GM23338 (cell line): ENCODE measurements around the gene CELA2B. TPM values are rescaled to one million over a fixed set of nuclear protein-coding genes. Genes with fewer than 3 reads are reported as not detected.

ENCODE experiments used
- ATAC-seq: fragments of 200-7000 bp; cut with Tn5 transposase; 3 replicates; pipeline ENCODE4 v1.9.1; 2020
- DNase-seq: peaks from one replicate; pipeline ENCODE4 v3.0.0-alpha.2; 2015; ENCODE audit warnings: low spot score
- H2AFZ ChIP-seq: fragments of 200-600 bp; sonication (generic); 2 replicates; pipeline ENCODE4 v1.8.0; 2016; ENCODE audit warnings: antibody characterized with exemption, mild to moderate bottlenecking, moderate library complexity
- H3F3A ChIP-seq: fragments of 200-600 bp; sonication (generic); replicated peaks from 2 replicates; pipeline ENCODE4 v1.8.0; 2017; ENCODE audit warnings: antibody characterized with exemption, mixed run types, low read depth
- H3K27ac ChIP-seq: fragments of 200-600 bp; sonication (generic); 2 replicates; pipeline ENCODE4 v1.6.1; 2016; ENCODE audit warnings: low read depth
- H3K27me3 ChIP-seq: fragments of 200-600 bp; sonication (generic); 2 replicates; pipeline ENCODE4 v1.8.0; 2016; ENCODE audit warnings: mild to moderate bottlenecking, mixed run types, moderate library complexity; ENCODE audit not compliant: insufficient read depth
- H3K36me3 ChIP-seq: fragments of 200-600 bp; sonication (generic); 2 replicates; pipeline ENCODE4 v1.8.0; 2016; ENCODE audit warnings: mild to moderate bottlenecking; ENCODE audit not compliant: insufficient read depth
- H3K4me1 ChIP-seq: fragments of 200-600 bp; sonication (generic); 2 replicates; pipeline ENCODE4 v1.8.0; 2016; ENCODE audit warnings: mild to moderate bottlenecking, moderate library complexity; ENCODE audit not compliant: insufficient read depth
- H3K4me2 ChIP-seq: fragments of 200-600 bp; sonication (generic); 2 replicates; pipeline ENCODE4 v1.7.1; 2017; ENCODE audit warnings: mixed run types
- H3K4me3 ChIP-seq: fragments of 200-600 bp; sonication (generic); 2 replicates; pipeline ENCODE4 v1.6.1; 2016; ENCODE audit warnings: mixed run types
- H3K79me2 ChIP-seq: fragments of 200-600 bp; sonication (generic); replicated peaks from 2 replicates; pipeline ENCODE4 v1.8.0; 2017; ENCODE audit warnings: mild to moderate bottlenecking; ENCODE audit not compliant: insufficient read depth
- H3K9me2 ChIP-seq: fragments of 200-600 bp; sonication (generic); 2 replicates; pipeline ENCODE4 v1.8.0; 2017; ENCODE audit not compliant: insufficient read depth
- H4K20me1 ChIP-seq: fragments of 200-600 bp; sonication (generic); replicated peaks from 2 replicates; pipeline ENCODE4 v1.8.0; 2017; ENCODE audit warnings: mild to moderate bottlenecking; ENCODE audit not compliant: insufficient read depth
- H3K27ac Mint-ChIP-seq: 2 replicates; pipeline ENCODE4 v1.8.0; 2020; ENCODE audit warnings: inconsistent platforms, mild to moderate bottlenecking, moderate library complexity, mixed read lengths
- H3K27me3 Mint-ChIP-seq: 3 replicates; pipeline ENCODE4 v1.8.0; 2022; ENCODE audit warnings: low read depth, mild to moderate bottlenecking, moderate library complexity, mixed read lengths, inconsistent platforms; ENCODE audit not compliant: insufficient read depth, poor library complexity
- H3K36me3 Mint-ChIP-seq: 3 replicates; pipeline ENCODE4 v1.8.0; 2021; ENCODE audit warnings: low read depth, mild to moderate bottlenecking, inconsistent platforms, moderate library complexity, mixed read lengths
- H3K4me1 Mint-ChIP-seq: 3 replicates; pipeline ENCODE4 v1.8.0; 2020; ENCODE audit warnings: mild to moderate bottlenecking, inconsistent platforms, mixed read lengths
- H3K4me3 Mint-ChIP-seq: 3 replicates; pipeline ENCODE4 v1.8.0; 2021; ENCODE audit warnings: moderate library complexity, mild to moderate bottlenecking, inconsistent platforms, mixed read lengths
- H3K9me3 Mint-ChIP-seq: 3 replicates; pipeline ENCODE4 v1.8.0; 2020; ENCODE audit warnings: moderate library complexity, mild to moderate bottlenecking, inconsistent platforms, mixed read lengths
- EZH2 ChIP-seq: fragments of 200-600 bp; sonication (generic); IDR thresholded peaks from one replicate; pipeline ENCODE4 v1.8.0; 2017; ENCODE audit warnings: antibody characterized with exemption, mild to moderate bottlenecking, low read depth; ENCODE audit not compliant: unreplicated experiment
- EZH2phosphoT487 ChIP-seq: fragments of 200-600 bp; sonication (generic); IDR thresholded peaks from one replicate; pipeline ENCODE4 v1.8.1; 2018; ENCODE audit warnings: antibody characterized with exemption; ENCODE audit not compliant: unreplicated experiment
- POLR2AphosphoS5 ChIP-seq: IDR thresholded peaks from 2 replicates; pipeline ENCODE4 v1.6.1; 2016; ENCODE audit warnings: antibody characterized with exemption, low read depth
- ZNF331 ChIP-seq: fragments of 250-450 bp; sonication (Bioruptor Pico); IDR thresholded peaks from 2 replicates; pipeline ENCODE4 v1.5.0; 2020; ENCODE audit warnings: low read depth, mild to moderate bottlenecking, moderate library complexity
- ZNF462 ChIP-seq: fragments of 250-450 bp; sonication (Bioruptor Pico); IDR thresholded peaks from 2 replicates; pipeline ENCODE4 v1.5.0; 2020; ENCODE audit warnings: mild to moderate bottlenecking, moderate library complexity
- polyA plus RNA-seq: library from polyadenylated mRNA; unstranded; fragments of >200 nt; fragmentation: Nextera tagmentation; extraction: Ambion mirVana; gene quantifications from 2 replicates; pipeline ENCODE4 v1.2.1, GENCODE V29; 2016
- total RNA-seq: library from RNA; depleted of rRNA; stranded (reverse); fragments of >200 nt; shearing (Covaris generic); gene quantifications from 2 replicates; pipeline ENCODE4 v1.2.3, GENCODE V29; 2014

CELA2B gene
- total and polyA plus RNA-seq, 2 experiments from 2014 or later, result not detected

- TF ChIP-seq ZNF462 (CRISPR knock-in tag) (no peak), ZNF331 (CRISPR knock-in tag) (no peak)
Measured at GRCh38 chr1:15445390-15446122, 30.3 kb upstream of the CELA2B start (continued).

- no peak overlapping the region for H3K4me3 ChIP-seq
- no peak overlapping the region for H3K4me2 ChIP-seq
- H3K36me3 Mint-ChIP-seq, result no peaks in the 10 kb centered on the region; the same call in 2 of the 3 replicates
- no peaks in the 10 kb centered on the region for H3K4me1 ChIP-seq
- H3K79me2 ChIP-seq, result no peaks in the 10 kb centered on the region
- DNase-seq (no peak), ATAC-seq (no peak)
- no peaks in the 10 kb centered on the region for H4K20me1 ChIP-seq
- H3K27me3 Mint-ChIP-seq, result peaks cover 13% of the 10 kb centered on the region
- H3F3A ChIP-seq, result no peaks in the 10 kb centered on the region
- no peak overlapping the region for H3K27ac ChIP-seq
- no peak overlapping the region for H3K27ac Mint-ChIP-seq
- peaks cover 4% of the 10 kb centered on the region for H3K9me3 Mint-ChIP-seq
- H3K9me2 ChIP-seq, result no peaks in the 10 kb centered on the region
- H3K36me3 ChIP-seq, result no peaks in the 10 kb centered on the region
- no peaks in the 10 kb centered on the region for H3K27me3 ChIP-seq
- H3K4me3 Mint-ChIP-seq, result no peak overlapping the region
- no peak overlapping the region for H2AFZ ChIP-seq
- no peaks in the 10 kb centered on the region for H3K4me1 Mint-ChIP-seq
- TF ChIP-seq ZNF462 (CRISPR knock-in tag), result no peak
- no peak for TF ChIP-seq EZH2phosphoT487
- TF ChIP-seq EZH2, result no peak
- no peak for TF ChIP-seq POLR2AphosphoS5
- TF ChIP-seq ZNF331 (CRISPR knock-in tag), result no peak
Measured at GRCh38 chr1:15446212-15446611, 29.7 kb upstream of the CELA2B start.
